Stimulated activated CD4-positive, alpha-beta T cell treated with anti-CD3 and anti-CD28 coated beads, Interleukin-12 subunit alpha, Interleukin-12 subunit beta, amount 100 ng/mL, for 48 hours (primary cell): ENCODE data around the gene SYTL4.
"Not testable (repeated sequence)": the region's sequence is repeated elsewhere in the genome, so short reads cannot be mapped to it uniquely, and the experiment has no call there.

ENCODE experiments used
- DNase-seq, 3 donors: peaks; one replicate each; pipeline ENCODE4 v3.0.0-alpha.2; 2020; ENCODE audit warnings: low read depth in 2 of 3, low spot score in 1 of 3

Gene SYTL4

GRCh38 chrX:100731441-100732281, at the start of gene SYTL4:
SYTL4 (minus strand) TSS chrX:100732121; CDS start chrX:100702037, 30,084 bp downstream.
- DNase-seq, result no peak

GRCh38 chrX:100769439-100769838, 37.5 kb upstream of the SYTL4 start:
- DNase-seq, result not testable (repeated sequence)

GRCh38 chrX:100768679-100769338, 36.9 kb upstream of the SYTL4 start:
- DNase-seq, result peak; percentile 71 to 97 (median 72)

- DNase-seq, result no peak
Observed at GRCh38 chrX:100750883-100751282, 19.0 kb upstream of the SYTL4 start.

GRCh38 chrX:100748108-100748507, 16.2 kb upstream of the SYTL4 start:
- DNase-seq, result no peak

- no peak for DNase-seq
Observed at GRCh38 chrX:100747703-100748102, 15.8 kb upstream of the SYTL4 start.

- DNase-seq, result no peak
Observed at GRCh38 chrX:100747090-100747489, 15.2 kb upstream of the SYTL4 start.

- no peak for DNase-seq
Observed at GRCh38 chrX:100745806-100746537, 14.1 kb upstream of the SYTL4 start.

GRCh38 chrX:100745205-100745604, 13.3 kb upstream of the SYTL4 start:
- DNase-seq, result no peak

GRCh38 chrX:100743009-100743607, 11.2 kb upstream of the SYTL4 start:
- DNase-seq, result no peak

GRCh38 chrX:100724006-100724405, 7.9 kb downstream of the SYTL4 start:
- not testable (repeated sequence) for DNase-seq

GRCh38 chrX:100721328-100721727, 10.6 kb downstream of the SYTL4 start:
- DNase-seq, result no peak

- DNase-seq, result no peak
Observed at GRCh38 chrX:100720301-100720700, 11.6 kb downstream of the SYTL4 start.

GRCh38 chrX:100719139-100719538, 12.8 kb downstream of the SYTL4 start:
- DNase-seq, result no peak

GRCh38 chrX:100717363-100717762, 14.6 kb downstream of the SYTL4 start:
- DNase-seq, result no peak

GRCh38 chrX:100710816-100711215, 21.1 kb downstream of the SYTL4 start:
- no peak for DNase-seq

GRCh38 chrX:100704581-100705203, 27.2 kb downstream of the SYTL4 start:
- no peak for DNase-seq

- DNase-seq, result no peak
Observed at GRCh38 chrX:100700809-100701208, 31.1 kb downstream of the SYTL4 start.

GRCh38 chrX:100698551-100698950, 33.4 kb downstream of the SYTL4 start:
- no peak for DNase-seq

GRCh38 chrX:100696699-100697351, 35.1 kb downstream of the SYTL4 start:
- no peak for DNase-seq
